B cell (primary cell): ENCODE data around the gene LENG8. TPM values are rescaled to one million over a fixed set of nuclear protein-coding genes. Genes with fewer than 3 reads are reported as not detected.

ENCODE experiments used
- ATAC-seq: fragments of 200-7000 bp; cut with Tn5 transposase; one replicate; pipeline ENCODE4 v1.10.0; 2021; ENCODE audit warnings: low read depth, mild to moderate bottlenecking, moderate number of reproducible peaks, moderate library complexity
- CTCF ChIA-PET: fragments of 350-600 bp; sonication (Branson Sonifier 250); formaldehyde crosslinking; loops from one replicate; lab custom pipeline; 2021; ENCODE audit warnings: antibody characterized with exemption, inconsistent platforms; lab: Charles Lee
- POLR2A ChIA-PET: fragments of 350-600 bp; sonication (Branson Sonifier 250); formaldehyde crosslinking; loops from one replicate; lab custom pipeline; 2021; ENCODE audit warnings: antibody characterized with exemption; lab: Charles Lee
- DNase-seq: peaks from one replicate; pipeline ENCODE4 v3.0.0; 2013
- H2AFZ ChIP-seq: 2 replicates; pipeline ENCODE4 v1.6.1; 2012; ENCODE audit warnings: mild to moderate bottlenecking, low read depth, low read length; ENCODE audit not compliant: insufficient read depth, poor library complexity, severe bottlenecking
- H3K27ac ChIP-seq, 2 donors: 1 replicate in 1 of 2; 2 replicates in 1 of 2; pipeline ENCODE4 v1.5.1; 2012 to 2013; ENCODE audit warnings: low read length in 2 of 2, mild to moderate bottlenecking in 2 of 2, moderate library complexity in 1 of 2
- H3K27me3 ChIP-seq, 4 experiments: fragments of 200-600 bp in 1 of 4; sonication (generic) in 1 of 4; replicated peaks in 1 of 4; 1 replicate in 2 of 4; 2 replicates in 2 of 4; pipeline versions ENCODE4 v1.6.1 to v1.7.0; 2013 to 2016; ENCODE audit warnings: low read length in 3 of 4, mild to moderate bottlenecking in 2 of 4, mixed read lengths in 1 of 4, moderate library complexity in 1 of 4; ENCODE audit not compliant: insufficient read depth in 4 of 4, control insufficient read depth in 3 of 4; ENCODE audit errors: control extremely low read depth in 1 of 4
- H3K36me3 ChIP-seq, 2 experiments: replicated peaks in 1 of 2; 1 replicate in 1 of 2; 2 replicates in 1 of 2; pipeline versions ENCODE4 v1.6.1 to v1.7.1; 2013; ENCODE audit warnings: low read length in 1 of 2; ENCODE audit not compliant: insufficient read depth in 2 of 2, control insufficient read depth in 1 of 2; ENCODE audit errors: control extremely low read depth in 1 of 2, extremely low read depth in 1 of 2
- H3K4me1 ChIP-seq, 2 donors: fragments of 200-600 bp in 1 of 2; sonication (generic) in 1 of 2; 1 replicate in 1 of 2; 2 replicates in 1 of 2; pipeline versions ENCODE4 v1.5.1 to v1.6.1; 2013 to 2017; ENCODE audit warnings: low read length in 2 of 2; ENCODE audit not compliant: control insufficient read depth in 2 of 2, insufficient read depth in 2 of 2
- H3K4me2 ChIP-seq: replicated peaks from 2 replicates; pipeline ENCODE3; 2012; ENCODE audit warnings: mild to moderate bottlenecking, low read depth, low read length; ENCODE audit not compliant: poor library complexity, severe bottlenecking
- H3K4me3 ChIP-seq, 5 experiments: fragments of 200-600 bp in 1 of 5; sonication (generic) in 1 of 5; 1 replicate in 3 of 5; 2 replicates in 2 of 5; pipeline versions ENCODE4 v1.5.1 to v1.7.0; 2011 to 2016; ENCODE audit warnings: low read length in 4 of 5, mild to moderate bottlenecking in 4 of 5, low read depth in 2 of 5, control low read depth in 1 of 5, moderate library complexity in 1 of 5; ENCODE audit not compliant: insufficient read depth in 1 of 5; ENCODE audit errors: control extremely low read depth in 1 of 5, extremely low read depth in 1 of 5
- H3K79me2 ChIP-seq: fragments of 200-600 bp; sonication (generic); one replicate; pipeline ENCODE4 v1.6.0; 2016; ENCODE audit warnings: low read length; ENCODE audit not compliant: control insufficient read depth, insufficient read depth
- H3K9ac ChIP-seq: fragments of 200-600 bp; sonication (generic); 2 replicates; pipeline ENCODE4 v1.6.1; 2017; ENCODE audit warnings: mild to moderate bottlenecking, low read length, moderate library complexity
- H3K9me3 ChIP-seq, 3 donors: one replicate each; pipeline versions ENCODE4 v1.6.1 to v1.7.1; 2013; ENCODE audit warnings: low read length in 2 of 3; ENCODE audit not compliant: control insufficient read depth in 2 of 3, insufficient read depth in 1 of 3; ENCODE audit errors: control extremely low read depth in 1 of 3
- H4K20me1 ChIP-seq: 2 replicates; pipeline ENCODE4 v1.6.0; 2012; ENCODE audit warnings: mild to moderate bottlenecking, low read length; ENCODE audit not compliant: insufficient read depth, control insufficient read depth, poor library complexity, severe bottlenecking
- H3K27ac Mint-ChIP-seq: one replicate; pipeline ENCODE4 v1.8.0; 2021; ENCODE audit warnings: mixed read lengths
- H3K27me3 Mint-ChIP-seq: one replicate; pipeline ENCODE4 v1.8.0; 2021; ENCODE audit warnings: mixed read lengths
- H3K4me1 Mint-ChIP-seq: one replicate; pipeline ENCODE4 v1.8.0; 2021; ENCODE audit warnings: mixed read lengths
- H3K4me3 Mint-ChIP-seq: one replicate; pipeline ENCODE4 v1.8.0; 2021; ENCODE audit warnings: mixed read lengths
- H3K9me3 Mint-ChIP-seq: one replicate; pipeline ENCODE4 v1.8.0; 2022; ENCODE audit warnings: mixed read lengths; ENCODE audit not compliant: insufficient read depth
- CTCF ChIP-seq: fragments of 200-600 bp; IDR thresholded peaks from one replicate; pipeline ENCODE4 v1.8.0; 2022; ENCODE audit warnings: antibody characterized with exemption, mild to moderate bottlenecking
- EZH2 ChIP-seq: IDR thresholded peaks from 2 replicates; pipeline ENCODE4 v1.6.1; 2012; ENCODE audit warnings: borderline replicate concordance, low read depth, mild to moderate bottlenecking, moderate library complexity, low read length; ENCODE audit not compliant: insufficient read depth, poor library complexity, severe bottlenecking
- WGBS: methylation state at CpG from one replicate; pipeline ENCODE4 v1.1.5; 2013; ENCODE audit warnings: missing lambda C conversion rate; ENCODE audit not compliant: insufficient coverage; 5-methylcytosine and 5-hydroxymethylcytosine counted together
- intact Hi-C: fragments of 100-400 bp; cut with micrococcal nuclease; formaldehyde crosslinking; loops from one replicate; pipeline ENCODE4 v1.10.0; 2022
- polyA plus RNA-seq: library from polyadenylated mRNA; depleted of rRNA; stranded (reverse); fragments of >200 nt; gene quantifications from 2 replicates; pipeline ENCODE4 v1.2.3, GENCODE V29; 2012
- total RNA-seq, 2 donors: library from RNA; stranded (reverse); fragments of 120-200 nt in 1 of 2; gene quantifications; 1 replicate in 1 of 2; 2 replicates in 1 of 2; pipeline versions ENCODE4 v1.2.3 to v1.2.4, GENCODE V29; 2013 to 2022

LENG8 gene
- total and polyA plus RNA-seq, 2 donors (not counting 1 experiment from before 2014, with no cell fraction given) = 687 to 753 TPM

- Histone ChIP-seq H4K20me1 (peaks cover 100% of the 10 kb centered on the region), H3K9ac (no peak overlapping the region), H3K27me3 (no peaks in the 10 kb centered on the region), H3K36me3 (peaks cover 1 to 95% of the 10 kb centered on the region in 2 experiments), H2AFZ (no peak overlapping the region), H3K79me2 (peaks cover 93% of the 10 kb centered on the region), H3K9me3 (no peaks in the 10 kb centered on the region), H3K4me1 (peaks cover 16 to 17% of the 10 kb centered on the region in 2 donors), H3K4me2 (no peak overlapping the region), H3K27ac (no peak overlapping the region), H3K4me3 (no peak overlapping the region)
- ChIA-PET POLR2A (no interaction called here), CTCF (no interaction called here)
- Mint-ChIP-seq H3K9me3 (no peaks in the 10 kb centered on the region), H3K27ac (no peak overlapping the region), H3K4me3 (no peak overlapping the region), H3K27me3 (no peaks in the 10 kb centered on the region), H3K4me1 (peaks cover 29% of the 10 kb centered on the region)
- TF ChIP-seq CTCF (no peak), EZH2 (no peak)
- intact Hi-C loops = no loop called here
- DNase-seq = no peak
- WGBS = 97% methylated on average over 33 of the region's 33 CpGs
- ATAC-seq = no peak
These were observed 6.0 kb downstream of the LENG8 start for GRCh38 chr19:54454781-54455675.

GRCh38 chr19:54455786-54456422 is 6.9 kb downstream of the LENG8 start:
- CTCF ChIA-PET = no interaction called here
- intact Hi-C loops = no loop called here
- peaks cover 99% of the 10 kb centered on the region for H4K20me1 ChIP-seq
- H3K9ac ChIP-seq = no peak overlapping the region
- H3K27ac Mint-ChIP-seq = no peak overlapping the region
- H3K4me2 ChIP-seq = no peak overlapping the region
- H3K9me3 Mint-ChIP-seq = no peaks in the 10 kb centered on the region
- H3K27me3 ChIP-seq = no peaks in the 10 kb centered on the region
- peaks cover 7 to 8% of the 10 kb centered on the region in 2 donors for H3K4me1 ChIP-seq
- POLR2A ChIA-PET = no interaction called here
- no peaks in the 10 kb centered on the region for H3K27me3 Mint-ChIP-seq
- H2AFZ ChIP-seq = no peak overlapping the region
- ATAC-seq (no peak), DNase-seq (no peak)
- H3K4me3 Mint-ChIP-seq = no peak overlapping the region
- no peak overlapping the region for H3K27ac ChIP-seq
- WGBS = 97% methylated on average over 28 of the region's 40 CpGs
- TF ChIP-seq CTCF = no peak
- TF ChIP-seq EZH2 = no peak
- peaks cover 20% of the 10 kb centered on the region for H3K4me1 Mint-ChIP-seq
- peaks cover 1 to 97% of the 10 kb centered on the region in 2 experiments for H3K36me3 ChIP-seq
- H3K4me3 ChIP-seq = no peak overlapping the region
- H3K79me2 ChIP-seq = peaks cover 84% of the 10 kb centered on the region
- no peaks in the 10 kb centered on the region for H3K9me3 ChIP-seq
